Measurements from ENCODE around the gene PCSK6. TPM values are rescaled to one million over a fixed set of nuclear protein-coding genes. Genes with fewer than 3 reads are reported as not detected.
"Not testable (repeated sequence)": the region's sequence is repeated elsewhere in the genome, so short reads cannot be mapped to it uniquely, and the experiment has no call there.

PCSK6 gene
- total RNA-seq, 1 donor from 2014 or later, result 11.0 TPM

DNA sequence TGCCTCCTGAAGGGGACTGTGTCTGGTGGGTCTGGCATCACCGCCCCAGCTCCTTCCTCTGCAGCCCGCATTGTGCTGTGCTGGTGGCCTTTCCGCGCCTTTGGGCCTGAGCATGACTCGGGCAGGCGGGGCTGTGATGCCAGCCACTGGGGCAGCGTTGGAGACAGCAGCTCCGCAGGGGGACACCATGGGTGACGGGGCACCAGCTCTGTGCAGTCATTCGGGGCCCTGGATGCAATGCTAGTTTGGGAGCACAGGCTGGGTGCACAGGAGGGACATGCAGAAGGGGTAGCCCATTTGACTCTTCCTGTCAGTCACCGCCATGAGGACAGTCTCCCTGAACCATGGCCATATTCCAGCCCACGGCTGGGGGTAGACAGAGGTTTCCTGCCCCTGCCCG lies 110.6 kb downstream of the PCSK6 start:
- DNase-seq (ENCODE audit: low read depth), result no peak

GRCh38 chr15:101378171-101378755 lies 111.2 kb downstream of the PCSK6 start:
- no peak for DNase-seq (ENCODE audit: low read depth)

DNA sequence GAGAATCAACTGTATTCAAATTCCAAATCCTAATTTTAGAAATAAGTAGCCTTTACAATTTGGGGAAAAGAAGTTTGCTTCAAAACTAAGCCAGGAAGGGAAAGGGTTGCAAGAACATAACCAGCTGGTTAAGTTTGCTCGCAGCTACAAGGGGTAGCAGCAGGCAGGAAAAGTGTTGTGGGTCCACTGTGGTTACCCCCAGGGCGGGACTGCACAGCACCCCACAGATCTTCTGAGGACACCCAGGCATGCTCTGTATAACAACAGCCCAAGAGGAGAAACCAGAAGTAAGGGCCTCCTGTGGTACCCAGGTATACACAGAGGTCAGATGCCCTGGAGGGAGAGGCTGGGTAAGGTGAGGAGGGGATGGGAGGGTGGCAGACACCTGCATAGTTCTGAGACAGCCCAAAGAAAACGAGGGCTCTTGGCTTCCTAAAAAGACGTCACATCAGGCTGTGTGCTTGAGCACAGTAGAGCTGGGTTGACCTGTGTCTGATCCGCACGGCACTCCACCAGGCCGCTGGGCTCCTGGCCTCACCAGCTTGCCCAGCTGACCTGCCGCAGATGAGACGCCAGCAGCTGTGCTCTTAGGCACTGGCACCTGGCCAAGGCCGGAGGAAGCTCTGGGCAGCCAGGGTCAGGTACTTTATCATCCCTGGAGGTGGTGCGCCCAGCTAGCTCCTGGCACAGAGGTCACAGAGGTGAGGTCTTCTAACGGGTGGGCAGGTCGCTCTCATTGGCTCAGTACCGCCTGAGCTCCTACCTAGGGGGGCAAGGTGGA lies 112.7 kb downstream of the PCSK6 start:
- DNase-seq (ENCODE audit: low read depth), result no peak

GRCh38 chr15:101375006-101375405 lies 114.5 kb downstream of the PCSK6 start:
- DNase-seq (ENCODE audit: low read depth), result not testable (repeated sequence)

DNA sequence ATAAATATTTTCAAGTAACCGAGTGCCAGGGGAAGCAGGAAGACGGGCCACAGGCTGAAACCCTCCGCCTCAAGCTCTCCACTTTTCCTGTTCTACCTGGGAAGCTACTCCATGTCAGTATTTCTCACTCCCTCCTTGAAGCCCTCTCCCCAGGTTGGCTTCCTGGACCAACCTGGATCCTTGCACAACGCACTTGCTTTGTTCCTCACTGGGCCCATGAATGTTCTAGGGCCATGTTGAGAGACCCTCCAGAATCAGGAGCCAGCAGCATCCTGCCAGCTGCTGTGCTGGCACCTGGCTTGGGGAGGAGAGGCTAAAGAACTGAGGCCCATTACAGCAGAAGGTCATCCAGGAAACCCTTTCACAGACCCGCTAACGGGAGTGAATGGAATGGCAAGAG lies 115.2 kb downstream of the PCSK6 start:
- no peak for DNase-seq (ENCODE audit: low read depth)

DNA sequence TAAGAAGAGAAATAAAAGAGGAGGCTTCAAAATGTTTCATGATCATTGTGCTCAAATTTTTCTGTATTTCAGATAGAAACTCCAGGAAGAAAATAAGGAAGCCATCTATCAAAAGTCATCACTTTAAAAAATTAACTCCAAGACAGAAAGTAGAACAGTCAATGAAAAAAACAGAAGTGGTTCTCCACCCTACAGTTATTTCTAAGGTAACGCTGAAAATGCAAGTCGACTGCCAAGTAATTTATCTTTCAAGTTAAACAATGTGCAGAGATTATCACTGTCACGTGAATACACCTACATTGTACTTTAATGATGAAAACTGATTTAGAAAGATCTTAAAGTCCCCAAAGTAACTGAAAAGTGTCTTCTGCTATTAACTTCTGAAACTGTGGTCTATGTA lies 115.9 kb downstream of the PCSK6 start:
- no peak for DNase-seq (ENCODE audit: low read depth)

DNA sequence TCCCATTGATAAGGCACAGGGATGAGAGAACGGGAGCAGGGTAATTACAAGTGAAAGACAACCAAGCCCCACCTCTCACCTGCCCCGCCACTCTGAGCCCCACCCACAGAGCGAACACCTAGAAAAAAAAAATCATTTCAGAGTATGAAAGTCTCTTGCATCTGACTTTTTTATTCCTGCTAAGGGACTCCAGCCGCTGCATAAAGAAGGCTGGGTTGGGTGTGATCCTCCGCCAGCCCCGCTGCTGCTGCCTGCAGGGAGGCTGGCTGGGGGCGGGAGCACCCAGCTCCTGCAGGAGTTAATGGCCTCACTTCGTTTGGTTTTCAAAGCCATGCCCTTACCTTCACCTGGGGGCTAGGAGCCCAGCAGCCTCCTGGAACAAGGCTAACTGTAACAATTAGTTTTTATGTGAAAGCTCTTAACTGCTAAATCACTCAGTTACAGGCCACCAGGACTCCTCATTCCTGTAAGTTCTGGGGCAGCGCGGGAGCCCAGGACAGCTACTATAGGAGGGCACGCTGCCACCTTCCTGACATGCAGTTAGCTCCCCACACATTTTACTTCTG lies 116.5 kb downstream of the PCSK6 start:
- DNase-seq (ENCODE audit: low read depth), result peak; percentile 38

GRCh38 chr15:101372149-101372577 lies 117.3 kb downstream of the PCSK6 start:
- DNase-seq (ENCODE audit: low read depth), result peak; percentile 80

DNA sequence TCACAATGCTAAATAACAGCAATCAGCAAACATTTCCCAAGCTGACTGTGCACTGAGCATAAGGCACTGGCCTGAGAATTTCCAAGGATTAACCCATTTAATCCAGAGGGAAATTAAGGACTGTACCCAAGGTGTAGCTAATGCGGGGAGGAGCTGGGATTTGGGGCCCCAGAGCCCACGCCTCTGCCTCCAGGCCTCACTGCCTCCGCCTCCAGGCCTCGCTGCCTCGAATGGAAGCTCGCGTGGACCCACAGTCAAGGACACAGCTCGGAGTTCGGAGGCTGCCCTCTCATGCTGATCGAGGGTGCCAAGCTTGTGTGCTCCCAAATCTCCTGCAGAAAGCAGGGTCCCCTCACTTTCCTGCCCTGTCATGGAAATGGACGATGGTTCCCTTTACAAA lies 118.0 kb downstream of the PCSK6 start:
- no peak for DNase-seq (ENCODE audit: low read depth)

- no peak for DNase-seq (ENCODE audit: low read depth)
These were observed 118.4 kb downstream of the PCSK6 start for GRCh38 chr15:101371081-101371480.

DNA sequence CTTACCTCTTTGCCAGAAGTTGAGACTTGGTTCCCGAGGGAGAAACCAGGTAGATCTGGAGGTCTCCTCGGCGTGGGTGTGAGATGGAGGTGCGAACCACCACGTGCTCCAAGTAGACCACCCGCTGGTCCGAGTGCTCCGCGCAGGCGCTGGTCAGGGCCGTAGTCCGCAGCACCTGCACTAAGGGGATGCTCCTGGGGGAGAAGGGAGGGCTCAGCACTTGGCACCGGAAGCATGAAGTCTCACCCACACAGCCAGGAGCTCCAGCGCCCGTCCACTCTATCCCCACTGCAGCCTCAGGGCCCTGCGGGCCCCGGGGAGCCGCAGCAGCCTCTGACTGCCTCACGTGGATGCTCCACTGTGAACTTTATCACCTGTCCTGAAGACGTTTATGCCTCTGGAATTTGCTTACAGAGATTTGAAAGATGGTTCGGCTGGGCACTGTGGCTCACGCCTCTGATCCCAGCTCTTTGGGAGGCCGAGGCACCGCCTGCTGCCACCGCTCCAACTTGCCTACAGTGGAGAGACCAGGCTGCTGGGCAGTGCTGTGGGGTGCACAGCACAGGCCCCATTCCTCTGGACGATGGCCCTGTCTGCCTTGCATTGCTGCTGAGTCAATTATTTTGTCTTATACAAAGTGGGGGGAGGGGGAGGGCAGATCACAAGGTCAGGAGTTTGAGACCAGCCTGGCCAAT lies 119.0 kb downstream of the PCSK6 start:
- DNase-seq (ENCODE audit: low read depth), result no peak

DNA sequence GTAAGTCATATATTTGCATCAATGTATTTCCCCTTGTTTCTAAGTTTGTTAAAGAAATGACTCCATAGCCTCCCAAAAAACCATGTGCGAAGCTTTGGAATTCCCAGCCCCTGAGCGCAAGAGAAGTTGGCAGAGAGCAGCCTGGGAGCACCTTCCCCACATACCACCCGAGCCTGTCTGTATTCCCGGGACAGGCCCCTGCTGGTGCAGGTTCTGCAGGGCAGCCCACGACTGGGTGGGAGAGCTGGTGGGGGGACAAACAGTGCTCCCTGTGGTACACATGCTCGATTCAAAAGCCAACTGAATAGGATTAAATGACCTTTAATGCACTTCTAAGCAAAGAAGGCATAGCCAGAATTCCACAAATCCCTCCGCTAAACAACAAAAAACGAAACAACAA lies 119.8 kb downstream of the PCSK6 start:
- DNase-seq (ENCODE audit: low read depth), result no peak

DNA sequence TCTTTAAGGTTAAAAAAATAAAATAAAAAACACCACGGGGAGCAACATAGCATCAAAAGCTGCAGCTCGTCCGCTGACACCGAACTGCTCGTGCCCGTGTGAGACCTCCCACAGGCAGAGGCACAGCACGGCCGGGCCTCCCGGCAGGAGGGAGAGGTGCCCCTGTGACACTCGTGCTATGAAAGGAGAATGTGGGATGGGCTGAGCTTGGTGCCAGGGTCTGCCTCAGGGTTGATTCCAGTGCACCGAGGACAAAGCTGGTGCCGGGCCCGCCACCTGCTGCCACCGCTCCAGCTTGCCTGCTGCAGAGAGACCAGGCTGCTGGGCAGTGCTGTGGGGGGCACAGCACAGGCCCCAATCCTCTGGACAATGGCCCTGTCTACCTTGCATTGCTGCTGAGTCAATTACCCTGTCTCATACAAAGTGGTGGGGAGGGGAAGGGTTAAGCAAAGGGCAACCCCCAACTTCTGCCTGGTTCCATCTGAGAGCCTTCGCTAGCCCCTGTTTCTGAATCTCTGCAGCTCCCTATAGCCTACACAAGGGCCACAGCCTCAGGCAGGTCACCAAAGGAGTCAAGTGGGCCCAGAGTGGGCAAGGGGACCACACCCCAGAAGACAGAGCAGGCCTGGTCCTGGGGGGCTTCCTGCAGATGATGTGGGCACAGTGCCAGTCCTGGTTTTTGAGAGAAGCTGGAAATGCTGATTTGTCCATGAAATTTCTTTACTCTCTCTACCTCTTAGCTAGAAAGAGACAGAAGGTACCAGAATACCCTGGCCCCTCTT lies 120.5 kb downstream of the PCSK6 start:
- no peak for DNase-seq (ENCODE audit: low read depth)

DNA sequence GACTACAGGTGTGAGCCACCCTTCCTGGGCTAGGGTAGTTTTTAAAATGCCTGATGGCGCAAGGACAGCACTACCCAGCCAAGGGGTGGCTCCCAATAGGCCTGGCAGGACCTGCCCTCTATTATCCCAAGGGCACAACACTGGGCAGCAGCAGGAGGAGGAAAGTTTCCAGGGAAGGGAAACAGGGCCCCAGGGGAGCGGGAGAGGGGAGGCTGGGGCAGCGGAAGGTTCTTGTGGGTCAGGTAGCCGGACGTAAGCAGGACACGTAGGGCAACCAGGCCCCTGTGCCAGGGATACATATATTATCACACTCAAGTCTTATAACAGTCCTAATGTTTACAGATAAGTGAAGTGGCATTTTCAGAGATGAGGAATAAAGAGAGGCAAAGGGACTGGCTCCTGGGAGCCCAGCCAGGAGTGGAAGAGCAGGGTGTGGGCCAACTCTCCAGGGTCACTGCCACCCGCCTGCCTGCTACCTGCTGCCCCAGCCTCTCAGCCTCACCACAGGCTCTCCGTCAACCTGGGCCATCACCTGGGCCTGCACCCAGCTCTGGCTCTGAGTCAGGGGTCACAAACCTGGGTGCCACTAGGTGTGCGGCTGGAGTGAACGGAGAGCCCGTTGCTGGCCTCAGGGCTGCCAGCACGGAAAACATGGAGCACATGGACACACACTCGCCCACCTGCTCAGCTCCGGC lies 121.3 kb downstream of the PCSK6 start:
- no peak for DNase-seq (ENCODE audit: low read depth)

DNA sequence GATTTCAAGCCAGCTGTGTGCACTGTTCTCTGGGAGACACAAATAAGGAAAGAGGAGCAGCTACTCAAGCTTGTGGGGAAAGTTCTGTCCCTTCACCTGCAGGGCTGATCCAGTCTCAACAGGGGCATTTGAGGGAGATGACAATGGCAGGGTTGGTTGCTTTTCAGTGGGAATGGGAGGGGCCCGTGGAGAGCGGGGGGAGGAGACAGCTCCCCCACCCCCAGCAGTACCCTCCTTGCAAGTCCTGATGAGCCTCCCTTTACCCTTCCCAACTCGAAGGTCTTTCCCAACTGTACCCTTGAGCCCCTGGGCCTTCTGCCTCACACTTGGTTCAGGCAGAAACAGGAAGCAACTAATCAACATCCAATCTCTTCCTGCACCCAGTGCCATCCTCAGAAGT lies 122.7 kb downstream of the PCSK6 start:
- DNase-seq (ENCODE audit: low read depth), result no peak

GRCh38 chr15:101362986-101363566 lies 126.4 kb downstream of the PCSK6 start:
- DNase-seq (ENCODE audit: low read depth), result no peak

- DNase-seq (ENCODE audit: low read depth), result no peak
These were observed 127.1 kb downstream of the PCSK6 start for GRCh38 chr15:101362359-101362758.

GRCh38 chr15:101361418-101361817 lies 128.1 kb downstream of the PCSK6 start:
- no peak for DNase-seq (ENCODE audit: low read depth)

GRCh38 chr15:101359365-101359947 lies 130.1 kb downstream of the PCSK6 start:
- DNase-seq (ENCODE audit: low read depth), result no peak

DNA sequence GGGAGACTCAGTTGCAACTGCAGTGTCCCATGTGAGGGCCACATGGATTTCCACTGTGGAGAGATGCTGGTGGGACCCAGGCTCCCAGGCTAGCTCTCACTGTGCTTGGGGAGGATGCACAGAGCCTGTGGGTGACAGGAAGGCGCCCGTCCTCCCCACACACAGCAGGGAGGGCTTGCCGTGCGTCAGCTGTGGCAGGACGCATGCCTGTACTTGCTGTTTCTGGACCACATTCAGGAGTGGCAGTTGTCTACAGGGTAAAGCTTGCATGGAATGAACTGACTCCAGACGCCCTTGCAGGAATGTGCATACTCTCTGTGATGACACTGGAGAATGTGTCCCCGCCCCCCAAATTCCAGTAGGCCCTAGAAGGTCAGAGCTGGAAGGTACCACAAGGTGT lies 130.6 kb downstream of the PCSK6 start:
- DNase-seq (ENCODE audit: low read depth), result no peak
